ENCODE data around the gene CLNK. TPM values are rescaled to one million over a fixed set of nuclear protein-coding genes. Genes with fewer than 3 reads are reported as not detected.

Gene CLNK
- total and polyA plus RNA-seq, 2 of the 13 experiments (the other 11 are each of a cell fraction or from before 2014, with no cell fraction given): not detected

DNA sequence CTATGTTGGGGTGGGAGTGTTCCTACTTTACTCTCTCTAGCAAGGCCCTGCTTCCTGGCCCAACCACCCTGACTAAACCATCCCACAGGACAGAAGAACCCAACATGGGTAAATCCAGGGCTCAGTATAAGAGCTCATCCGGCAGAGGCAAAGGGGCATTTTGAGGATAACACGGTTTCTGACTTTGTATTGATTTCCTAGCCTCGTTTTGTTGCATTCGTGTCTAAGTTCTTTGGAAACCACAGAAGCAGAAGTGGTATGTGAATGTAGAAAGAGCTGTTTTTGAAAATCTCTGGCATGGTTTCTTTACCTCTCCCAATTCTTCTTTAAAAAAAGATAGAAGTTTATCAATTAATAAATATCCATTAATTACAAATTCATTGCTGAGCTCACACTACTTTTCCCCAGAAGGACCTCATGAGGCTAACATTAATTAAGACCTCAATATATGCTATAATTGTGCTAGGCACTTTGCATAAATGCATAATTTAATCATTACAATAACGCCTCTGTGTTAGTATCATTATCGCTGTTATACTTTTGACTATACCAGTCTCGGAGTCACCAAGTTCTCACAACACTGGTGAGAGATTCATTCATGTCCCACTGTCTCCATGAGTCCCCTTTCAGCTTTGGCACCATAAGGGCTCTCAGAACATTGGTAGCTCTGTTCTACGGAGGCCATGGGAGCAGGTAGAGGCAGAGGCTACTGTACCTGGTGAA lies 5.8 kb upstream of the CLNK start:
- POLR2A ChIA-PET: no interaction called here
- WGBS (ENCODE audit: low lambda C conversion rate): 18% methylated on average over 8 of the region's 8 CpGs

More for the DNA sequence above, 5.8 kb upstream of the CLNK start:
- no peak overlapping the region for H3K4me3 ChIP-seq (replicated peaks in 1 of 3; ENCODE audit: insufficient read depth in 1 of 3, low read depth in 2 of 3, low read length in 3 of 3)
- no peak overlapping the region for H2AFZ ChIP-seq (ENCODE audit: low read length)
- ATAC-seq: no peak
- no peaks in the 10 kb centered on the region for H4K20me1 ChIP-seq (ENCODE audit: insufficient read depth, low read length)
- no peaks in the 10 kb centered on the region for H3K79me2 ChIP-seq (ENCODE audit: insufficient read depth, low read length)
- H3K4me2 ChIP-seq (ENCODE audit: low read depth, low read length): no peak overlapping the region
- no peak for FAIRE-seq
- DNase-seq (ENCODE audit: low spot score): no peak
- CTCF ChIA-PET (ENCODE audit: low intra/inter-chr PET ratio, low total read pairs): no interaction called here
- H3K27ac ChIP-seq (ENCODE audit: extremely low read length, insufficient read depth, low read length): no peak overlapping the region
- TF ChIP-seq HNRNPLL (IDR thresholded peaks at IDR 0.05; ENCODE audit: low read depth, low read length, poor library complexity, severe bottlenecking) (no peak), BRCA1 (CRISPR knock-in tag; IDR thresholded peaks at IDR 0.05) (no peak), NBN (conservative IDR thresholded peaks at IDR 0.05) (no peak), ZNF296 (CRISPR knock-in tag; conservative IDR thresholded peaks at IDR 0.05) (no peak), RNF2 (conservative IDR thresholded peaks at IDR 0.05; ENCODE audit: low read depth) (no peak), HDAC2 (CRISPR knock-in tag; IDR thresholded peaks at IDR 0.05) (no peak), JUN (CRISPR knock-in tag; IDR thresholded peaks at IDR 0.05) (no peak), SALL2 (CRISPR knock-in tag; IDR thresholded peaks at IDR 0.05) (no peak), MXD4 (CRISPR knock-in tag; IDR thresholded peaks at IDR 0.05) (no peak), HDAC1 (CRISPR knock-in tag; IDR thresholded peaks at IDR 0.05) (no peak), GABPA (IDR thresholded peaks at IDR 0.05; ENCODE audit: low read depth, low read length) (no peak), GABPA (CRISPR knock-in tag; IDR thresholded peaks at IDR 0.05; ENCODE audit: low read depth) (no peak), CBFB (CRISPR knock-in tag; IDR thresholded peaks at IDR 0.05) (no peak), SIX4 (CRISPR knock-in tag; IDR thresholded peaks at IDR 0.05) (no peak)
- TF ChIP-seq, protein P1, sequence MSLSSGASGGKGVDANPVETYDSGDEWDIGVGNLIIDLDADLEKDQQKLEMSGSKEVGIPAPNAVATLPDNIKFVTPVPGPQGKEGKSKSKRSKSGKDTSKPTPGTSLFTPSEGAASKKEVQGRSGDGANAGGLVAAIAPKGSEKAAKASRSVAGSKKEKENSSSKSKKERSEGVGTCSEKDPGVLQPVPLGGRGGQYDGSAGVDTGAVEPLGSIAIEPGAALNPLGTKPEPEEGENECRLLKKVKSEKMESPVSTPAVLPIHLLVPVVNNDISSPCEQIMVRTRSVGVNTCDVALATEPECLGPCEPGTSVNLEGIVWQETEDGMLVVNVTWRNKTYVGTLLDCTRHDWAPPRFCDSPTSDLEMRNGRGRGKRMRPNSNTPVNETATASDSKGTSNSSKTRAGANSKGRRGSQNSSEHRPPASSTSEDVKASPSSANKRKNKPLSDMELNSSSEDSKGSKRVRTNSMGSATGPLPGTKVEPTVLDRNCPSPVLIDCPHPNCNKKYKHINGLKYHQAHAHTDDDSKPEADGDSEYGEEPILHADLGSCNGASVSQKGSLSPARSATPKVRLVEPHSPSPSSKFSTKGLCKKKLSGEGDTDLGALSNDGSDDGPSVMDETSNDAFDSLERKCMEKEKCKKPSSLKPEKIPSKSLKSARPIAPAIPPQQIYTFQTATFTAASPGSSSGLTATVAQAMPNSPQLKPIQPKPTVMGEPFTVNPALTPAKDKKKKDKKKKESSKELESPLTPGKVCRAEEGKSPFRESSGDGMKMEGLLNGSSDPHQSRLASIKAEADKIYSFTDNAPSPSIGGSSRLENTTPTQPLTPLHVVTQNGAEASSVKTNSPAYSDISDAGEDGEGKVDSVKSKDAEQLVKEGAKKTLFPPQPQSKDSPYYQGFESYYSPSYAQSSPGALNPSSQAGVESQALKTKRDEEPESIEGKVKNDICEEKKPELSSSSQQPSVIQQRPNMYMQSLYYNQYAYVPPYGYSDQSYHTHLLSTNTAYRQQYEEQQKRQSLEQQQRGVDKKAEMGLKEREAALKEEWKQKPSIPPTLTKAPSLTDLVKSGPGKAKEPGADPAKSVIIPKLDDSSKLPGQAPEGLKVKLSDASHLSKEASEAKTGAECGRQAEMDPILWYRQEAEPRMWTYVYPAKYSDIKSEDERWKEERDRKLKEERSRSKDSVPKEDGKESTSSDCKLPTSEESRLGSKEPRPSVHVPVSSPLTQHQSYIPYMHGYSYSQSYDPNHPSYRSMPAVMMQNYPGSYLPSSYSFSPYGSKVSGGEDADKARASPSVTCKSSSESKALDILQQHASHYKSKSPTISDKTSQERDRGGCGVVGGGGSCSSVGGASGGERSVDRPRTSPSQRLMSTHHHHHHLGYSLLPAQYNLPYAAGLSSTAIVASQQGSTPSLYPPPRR (CRISPR knock-in tag; IDR thresholded peaks at IDR 0.05; ENCODE audit: borderline replicate concordance): no peak
- no peaks in the 10 kb centered on the region for H3K9me3 ChIP-seq (ENCODE audit: low read length)
- no peaks in the 10 kb centered on the region for H3K27me3 ChIP-seq (ENCODE audit: control insufficient read depth in 1 of 2, insufficient read depth in 2 of 2, low read length in 2 of 2)
- intact Hi-C loops (cut with micrococcal nuclease; ENCODE audit: unreplicated experiment) (no loop called here), in situ Hi-C loops (cut with HindIII; ENCODE audit: extremely low pct_ligation_motif_present, low pct_unique_long_range_greater_than_20kb) (no loop called here)
- no peaks in the 10 kb centered on the region for H3K36me3 ChIP-seq (replicated peaks in 1 of 2; ENCODE audit: control insufficient read depth in 1 of 2, insufficient read depth in 2 of 2, low read length in 2 of 2)
- H3K9ac ChIP-seq (ENCODE audit: insufficient read depth, low read depth, low read length): no peak overlapping the region
- no TSS peak for BruUV-seq (replicated peaks)
- H3K4me1 ChIP-seq (ENCODE audit: insufficient read depth, low read length): no peaks in the 10 kb centered on the region
